Epithelial cell of proximal tubule (primary cell): Measurements from ENCODE around the gene CRLF2. TPM values are rescaled to one million over a fixed set of nuclear protein-coding genes. Genes with fewer than 3 reads are reported as not detected.
"Not testable (repeated sequence)": the region's sequence is repeated elsewhere in the genome, so short reads cannot be mapped to it uniquely, and the experiment has no call there.

Experiments
- DNase-seq: peaks from one replicate; pipeline ENCODE4 v3.0.0-alpha.2; 2011; ENCODE audit warnings: low read depth
- H3K4me3 ChIP-seq: 2 replicates; pipeline ENCODE4 v1.5.1; 2011; ENCODE audit warnings: low read depth, mild to moderate bottlenecking, low read length
- CTCF ChIP-seq: conservative IDR thresholded peaks from 2 replicates; pipeline ENCODE4 v1.5.1; 2012; ENCODE audit warnings: low read depth, mild to moderate bottlenecking, low read length
- total RNA-seq: library from RNA; depleted of rRNA; stranded (reverse); fragments of >200 nt; gene quantifications from 2 replicates; pipeline ENCODE4 v1.2.3, GENCODE V29; 2015

CRLF2 gene
- total RNA-seq, 1 donor from 2014 or later = not detected

GRCh38 chrX:1185561-1185960, 26.9 kb downstream of the CRLF2 start:
- no peak for TF ChIP-seq CTCF
- H3K4me3 ChIP-seq = no peak overlapping the region
- no peak for DNase-seq

- DNase-seq = no peak
- no peak for TF ChIP-seq CTCF
- no peak overlapping the region for H3K4me3 ChIP-seq
Measured at GRCh38 chrX:1182211-1182610, 30.2 kb downstream of the CRLF2 start.

- DNase-seq, H3K4me3 ChIP-seq: not testable (repeated sequence)
Measured at GRCh38 chrX:1181661-1182060, 30.8 kb downstream of the CRLF2 start.

GRCh38 chrX:1181170-1181569, 31.3 kb downstream of the CRLF2 start:
- TF ChIP-seq CTCF = no peak
- no peak overlapping the region for H3K4me3 ChIP-seq
- no peak for DNase-seq

- no peak overlapping the region for H3K4me3 ChIP-seq
- no peak for TF ChIP-seq CTCF
Measured at GRCh38 chrX:1178580-1179057, 33.8 kb downstream of the CRLF2 start.

GRCh38 chrX:1176531-1177320, 35.7 kb downstream of the CRLF2 start:
- not testable (repeated sequence) for H3K4me3 ChIP-seq, DNase-seq

More at GRCh38 chrX:1178580-1179057, 33.8 kb downstream of the CRLF2 start:
- no peak for DNase-seq

GRCh38 chrX:1174609-1175545, 37.6 kb downstream of the CRLF2 start:
- H3K4me3 ChIP-seq = not testable (repeated sequence)

GRCh38 chrX:1173435-1173834, 39.0 kb downstream of the CRLF2 start:
- H3K4me3 ChIP-seq, DNase-seq: not testable (repeated sequence)

More at GRCh38 chrX:1174609-1175545, 37.6 kb downstream of the CRLF2 start:
- not testable (repeated sequence) for DNase-seq

GRCh38 chrX:1172496-1172895, 40.0 kb downstream of the CRLF2 start:
- no peak for DNase-seq
- H3K4me3 ChIP-seq = no peak overlapping the region
- no peak for TF ChIP-seq CTCF

- not testable (repeated sequence) for DNase-seq
Measured at GRCh38 chrX:1171915-1172314, 40.5 kb downstream of the CRLF2 start.

More at GRCh38 chrX:1171915-1172314, 40.5 kb downstream of the CRLF2 start:
- not testable (repeated sequence) for H3K4me3 ChIP-seq
